HEK293T (cell line): Measurements from ENCODE around the gene CCSER1.

ENCODE experiments used
- CTCF ChIA-PET: fragments of 350-600 bp; formaldehyde crosslinking; extraction: SDS; loops from one replicate; lab custom pipeline; 2021; ENCODE audit warnings: antibody characterized with exemption, inconsistent platforms; lab: Yijun Ruan, JAX
- POLR2A ChIA-PET: fragments of 350-600 bp; formaldehyde crosslinking; extraction: SDS; loops from one replicate; lab custom pipeline; 2020; ENCODE audit warnings: antibody characterized with exemption, inconsistent platforms; lab: Yijun Ruan, JAX
- DNase-seq: peaks from one replicate; pipeline ENCODE4 v3.0.0; 2012; ENCODE audit warnings: mixed read lengths; ENCODE audit errors: extremely low spot score
- ARNT ChIP-seq: fragments of 450-650 bp; IDR thresholded peaks from 2 replicates; pipeline ENCODE4 v1.6.1; 2017; ENCODE audit warnings: mild to moderate bottlenecking
- BHLHE40 ChIP-seq: fragments of 450-650 bp; IDR thresholded peaks from 2 replicates; pipeline ENCODE4 v1.6.1; 2016; ENCODE audit warnings: mild to moderate bottlenecking, moderate library complexity, borderline replicate concordance
- CTBP1 ChIP-seq: fragments of 450-650 bp; IDR thresholded peaks from 2 replicates; pipeline ENCODE4 v1.6.1; 2016; ENCODE audit warnings: borderline replicate concordance
- ELF4 ChIP-seq: fragments of 450-650 bp; IDR thresholded peaks from 2 replicates; pipeline ENCODE4 v1.6.1; 2017; ENCODE audit warnings: antibody characterized with exemption
- FOXA1 ChIP-seq: fragments of 450-650 bp; IDR thresholded peaks from 2 replicates; pipeline ENCODE4 v1.6.1; 2016; ENCODE audit warnings: mild to moderate bottlenecking
- FOXK2 ChIP-seq: fragments of 450-650 bp; IDR thresholded peaks from 2 replicates; pipeline ENCODE4 v1.6.1; 2016; ENCODE audit warnings: mild to moderate bottlenecking
- FOXM1 ChIP-seq: fragments of 450-650 bp; IDR thresholded peaks from 2 replicates; pipeline ENCODE4 v1.6.1; 2017; ENCODE audit warnings: mild to moderate bottlenecking, borderline replicate concordance
- HDGF ChIP-seq: fragments of 450-650 bp; IDR thresholded peaks from 2 replicates; pipeline ENCODE4 v1.6.1; 2017; ENCODE audit warnings: antibody characterized with exemption, borderline replicate concordance
- L3MBTL2 ChIP-seq: fragments of 450-650 bp; conservative IDR thresholded peaks from 2 replicates; pipeline ENCODE4 v1.6.1; 2016; ENCODE audit warnings: mild to moderate bottlenecking
- LEF1 ChIP-seq: fragments of 450-650 bp; IDR thresholded peaks from 2 replicates; pipeline ENCODE4 v1.6.1; 2017; ENCODE audit warnings: mild to moderate bottlenecking, borderline replicate concordance
- NFRKB ChIP-seq: fragments of 450-650 bp; IDR thresholded peaks from 2 replicates; pipeline ENCODE4 v1.6.1; 2016; ENCODE audit warnings: mild to moderate bottlenecking, moderate library complexity
- PKNOX1 ChIP-seq: fragments of 450-650 bp; IDR thresholded peaks from 2 replicates; pipeline ENCODE4 v1.6.1; 2016
- SP1 ChIP-seq: fragments of 450-650 bp; IDR thresholded peaks from 2 replicates; pipeline ENCODE4 v1.6.1; 2017
- SUZ12 ChIP-seq: fragments of 450-650 bp; IDR thresholded peaks from 2 replicates; pipeline ENCODE4 v1.6.1; 2016; ENCODE audit warnings: mild to moderate bottlenecking
- TARDBP ChIP-seq: fragments of 450-650 bp; IDR thresholded peaks from 2 replicates; pipeline ENCODE4 v1.6.1; 2016
- ZNF384 ChIP-seq: fragments of 450-650 bp; IDR thresholded peaks from 2 replicates; pipeline ENCODE4 v1.6.1; 2016

The CCSER1 gene

GRCh38 chr4:90127223-90127705, at the start of gene CCSER1:
TSS of gene CCSER1 (plus strand) at chr4:90127394.
- peak; percentile 77 for DNase-seq
- TF ChIP-seq BHLHE40 (no peak), ELF4 (peak; percentile 70; the same call in 1 of the 2 replicates), L3MBTL2 (peak; percentile 57), PKNOX1 (peak; percentile 55)
- CTCF ChIA-PET = no interaction called here
- POLR2A ChIA-PET = no interaction called here

GRCh38 chr4:90078440-90078839, 48.8 kb upstream of the CCSER1 start:
- CTCF ChIA-PET = no interaction called here
- DNase-seq = no peak
- TF ChIP-seq LEF1 = no peak
- no peak for TF ChIP-seq FOXA1
- no peak for TF ChIP-seq SUZ12
- no peak for TF ChIP-seq CTBP1
- no peak for TF ChIP-seq FOXK2
- POLR2A ChIA-PET = no interaction called here

GRCh38 chr4:90080116-90080515, 47.1 kb upstream of the CCSER1 start:
- TF ChIP-seq FOXA1 (no peak), ZNF384 (no peak), HDGF (no peak), SUZ12 (no peak), FOXK2 (no peak), TARDBP (no peak), BHLHE40 (no peak), ELF4 (no peak), SP1 (no peak), NFRKB (no peak), PKNOX1 (no peak), FOXM1 (no peak), ARNT (no peak)
- no peak for DNase-seq
- ChIA-PET POLR2A (no interaction called here), CTCF (no interaction called here)

- TF ChIP-seq HDGF (no peak), ELF4 (no peak), SP1 (no peak), TARDBP (no peak), BHLHE40 (no peak), L3MBTL2 (no peak), NFRKB (no peak), FOXA1 (no peak), FOXM1 (no peak), PKNOX1 (no peak), CTBP1 (no peak)
Observed at GRCh38 chr4:90081432-90082144, 45.6 kb upstream of the CCSER1 start.

GRCh38 chr4:90082449-90082848, 44.7 kb upstream of the CCSER1 start:
- ChIA-PET CTCF (no interaction called here), POLR2A (no interaction called here)
- TF ChIP-seq FOXM1 = no peak
- no peak for DNase-seq

More at GRCh38 chr4:90081432-90082144, 45.6 kb upstream of the CCSER1 start:
- ChIA-PET POLR2A (no interaction called here), CTCF (no interaction called here)
- DNase-seq = no peak

- CTCF ChIA-PET = no interaction called here
- TF ChIP-seq PKNOX1 = no peak
- TF ChIP-seq SUZ12 = no peak
- TF ChIP-seq FOXM1 = no peak
- TF ChIP-seq HDGF = no peak
- POLR2A ChIA-PET = no interaction called here
- DNase-seq = no peak
Observed at GRCh38 chr4:90084277-90084966, 42.8 kb upstream of the CCSER1 start.
